Mesenchymal stem cell (in vitro differentiated cells and primary cell): ENCODE measurements around the gene EFNA1.

Source experiments
- DNase-seq: peaks from one replicate; pipeline ENCODE4 v3.0.0-alpha.2; 2013
- H2AFZ ChIP-seq: one replicate; pipeline ENCODE4 v1.6.1; 2013; ENCODE audit warnings: low read depth, mild to moderate bottlenecking, control low read depth, inconsistent platforms, low read length, moderate library complexity
- H2AK5ac ChIP-seq: 2 replicates; pipeline ENCODE4 v1.6.1; 2013; ENCODE audit warnings: low read length, moderate library complexity, mild to moderate bottlenecking, inconsistent platforms; ENCODE audit not compliant: severe bottlenecking
- H2BK120ac ChIP-seq: one replicate; pipeline ENCODE4 v1.6.1; 2013; ENCODE audit warnings: low read depth, mild to moderate bottlenecking, inconsistent platforms, low read length, moderate library complexity
- H2BK12ac ChIP-seq, 2 experiments: one replicate each; pipeline ENCODE4 v1.6.1; 2013; ENCODE audit warnings: inconsistent platforms in 2 of 2, low read length in 2 of 2, mild to moderate bottlenecking in 2 of 2, moderate library complexity in 2 of 2, control low read depth in 1 of 2
- H2BK15ac ChIP-seq: one replicate; pipeline ENCODE4 v1.6.1; 2013; ENCODE audit warnings: mild to moderate bottlenecking, low read depth, inconsistent platforms; ENCODE audit not compliant: poor library complexity, severe bottlenecking
- H2BK5ac ChIP-seq: 2 replicates; pipeline ENCODE4 v1.6.1; 2013; ENCODE audit warnings: low read depth, mild to moderate bottlenecking, low read length, control low read depth, inconsistent platforms; ENCODE audit not compliant: poor library complexity, severe bottlenecking
- H3K14ac ChIP-seq, 2 experiments: one replicate each; pipeline ENCODE4 v1.6.1; 2013; ENCODE audit warnings: inconsistent platforms in 2 of 2, low read length in 2 of 2, control low read depth in 1 of 2, mild to moderate bottlenecking in 1 of 2, moderate library complexity in 1 of 2
- H3K18ac ChIP-seq, 2 experiments: one replicate each; pipeline ENCODE4 v1.6.1; 2013; ENCODE audit warnings: inconsistent platforms in 2 of 2, low read length in 2 of 2, control low read depth in 1 of 2, low read depth in 1 of 2, mild to moderate bottlenecking in 1 of 2
- H3K23ac ChIP-seq, 2 experiments: one replicate each; pipeline ENCODE4 v1.6.1; 2013; ENCODE audit warnings: inconsistent platforms in 2 of 2, low read length in 2 of 2, mild to moderate bottlenecking in 2 of 2, moderate library complexity in 2 of 2, control low read depth in 1 of 2
- H3K27ac ChIP-seq: 2 replicates; pipeline ENCODE4 v1.5.1; 2013; ENCODE audit warnings: mild to moderate bottlenecking, moderate library complexity, low read length, control low read depth, inconsistent platforms; ENCODE audit not compliant: poor library complexity, severe bottlenecking
- H3K27me3 ChIP-seq, 2 experiments: 2 replicates each; pipeline versions ENCODE4 v1.6.1 to v1.7.0; 2013; ENCODE audit warnings: low read length in 2 of 2, mild to moderate bottlenecking in 2 of 2, moderate library complexity in 2 of 2, control low read depth in 1 of 2, inconsistent platforms in 1 of 2; ENCODE audit not compliant: control insufficient read depth in 1 of 2, insufficient read depth in 1 of 2
- H3K36me3 ChIP-seq, 2 experiments: 2 replicates each; pipeline versions ENCODE4 v1.6.1 to v1.7.0; 2013; ENCODE audit warnings: low read length in 2 of 2, control low read depth in 1 of 2, inconsistent platforms in 1 of 2, low read depth in 1 of 2, mild to moderate bottlenecking in 1 of 2; ENCODE audit not compliant: insufficient read depth in 2 of 2, control insufficient read depth in 1 of 2
- H3K4ac ChIP-seq, 2 experiments: one replicate each; pipeline ENCODE4 v1.6.1; 2013; ENCODE audit warnings: inconsistent platforms in 2 of 2, low read length in 2 of 2, mild to moderate bottlenecking in 2 of 2, moderate library complexity in 2 of 2, control low read depth in 1 of 2, low read depth in 1 of 2
- H3K4me1 ChIP-seq: 2 replicates; pipeline ENCODE4 v1.6.1; 2013; ENCODE audit warnings: low read depth, low read length, control low read depth; ENCODE audit not compliant: control insufficient read depth, insufficient read depth
- H3K4me2 ChIP-seq: 2 replicates; pipeline ENCODE4 v1.6.1; 2013; ENCODE audit warnings: low read length, mild to moderate bottlenecking, inconsistent platforms; ENCODE audit not compliant: poor library complexity, severe bottlenecking
- H3K4me3 ChIP-seq, 2 experiments: 2 replicates each; pipeline versions ENCODE4 v1.5.1 to v1.7.0; 2013; ENCODE audit warnings: low read length in 2 of 2, mild to moderate bottlenecking in 2 of 2, control low read depth in 1 of 2, low read depth in 1 of 2; ENCODE audit not compliant: insufficient read depth in 1 of 2
- H3K79me1 ChIP-seq: replicated peaks from 2 replicates; pipeline ENCODE4 v1.6.1; 2013; ENCODE audit warnings: mild to moderate bottlenecking, control low read depth, low read length, inconsistent platforms; ENCODE audit not compliant: poor library complexity, severe bottlenecking
- H3K9ac ChIP-seq: 2 replicates; pipeline ENCODE4 v1.7.0; 2013; ENCODE audit warnings: mild to moderate bottlenecking, low read length, moderate library complexity
- H3K9me3 ChIP-seq: 2 replicates; pipeline ENCODE4 v1.7.0; 2013; ENCODE audit warnings: mild to moderate bottlenecking, low read length; ENCODE audit not compliant: control insufficient read depth
- H4K8ac ChIP-seq: one replicate; pipeline ENCODE4 v1.6.1; 2013; ENCODE audit warnings: inconsistent platforms, mild to moderate bottlenecking, low read length, moderate library complexity
- H4K91ac ChIP-seq: one replicate; pipeline ENCODE4 v1.6.1; 2013; ENCODE audit warnings: mild to moderate bottlenecking, low read length, inconsistent platforms
- WGBS: methylation state at CpG from one replicate; pipeline ENCODE4 v1.1.7; 2013; ENCODE audit warnings: mixed read lengths; 5-methylcytosine and 5-hydroxymethylcytosine counted together

EFNA1 gene

DNA sequence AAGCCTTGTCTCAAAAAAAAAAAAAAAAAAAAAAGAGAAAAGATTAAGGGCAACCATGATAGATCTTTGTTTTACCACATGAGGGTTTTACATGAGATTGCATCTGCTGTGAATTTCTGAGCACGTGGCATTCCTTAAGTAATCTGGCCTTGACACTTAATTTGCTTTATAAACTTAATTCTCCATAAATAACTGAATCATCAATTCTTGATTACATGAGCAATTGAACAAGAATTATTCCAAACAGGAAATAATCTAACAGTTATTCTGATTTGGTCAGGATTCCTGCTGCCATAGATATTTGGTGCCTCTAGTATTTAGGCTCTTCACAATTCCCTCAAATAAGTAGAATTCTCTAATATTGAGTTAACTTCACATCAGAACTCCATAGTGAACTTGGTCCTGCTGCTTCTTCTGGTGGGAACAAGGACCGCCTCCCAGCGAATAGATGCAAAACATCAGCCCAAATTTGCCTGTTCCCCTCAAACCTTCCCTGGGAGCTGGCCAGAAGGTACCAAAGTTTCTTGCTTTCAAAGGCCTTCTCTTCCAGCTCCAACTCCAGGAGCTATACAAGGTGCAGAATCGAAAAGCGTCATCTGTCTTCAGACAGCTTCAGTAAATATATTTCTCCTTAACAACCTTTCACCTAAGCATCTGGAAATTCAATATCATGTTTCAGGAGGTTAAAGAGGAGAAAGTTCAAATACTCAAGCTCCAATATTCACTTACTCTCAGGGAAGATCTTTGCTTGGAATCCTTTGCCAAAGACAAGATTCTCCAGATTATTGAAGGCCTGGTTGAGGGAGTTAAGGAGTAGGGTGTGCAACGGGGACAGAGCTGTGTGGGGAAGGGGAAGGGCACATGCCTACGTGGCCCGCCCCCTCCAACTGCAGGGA lies 44.4 kb downstream of the EFNA1 start:
- Histone ChIP-seq H3K36me3 (peaks cover 32 to 36% of the 10 kb centered on the region in 2 experiments), H2BK15ac (no peak overlapping the region), H3K4me1 (peaks cover 31% of the 10 kb centered on the region), H3K27me3 (peaks cover 2 to 4% of the 10 kb centered on the region in 2 experiments), H2BK12ac (peak overlapping the region in 1 of 2 experiments; percentile 51), H3K18ac (peak overlapping the region; percentile 86 to 87), H3K23ac (no peak overlapping the region), H3K79me1 (peaks cover 13% of the 10 kb centered on the region), H3K4ac (peak overlapping the region; percentile 57 to 90), H2AFZ (peak overlapping the region; percentile 75), H3K4me3 (peak overlapping the region; percentile 83 to 96), H2BK120ac (no peak overlapping the region), H3K4me2 (peak overlapping the region; percentile 72), H3K27ac (peak overlapping the region; percentile 95), H3K14ac (peak overlapping the region in 1 of 2 experiments; percentile 93), H2AK5ac (peak overlapping the region; percentile 12), H4K91ac (peak overlapping the region; percentile 92), H4K8ac (peak overlapping the region; percentile 29), H3K9ac (peak overlapping the region; percentile 96), H2BK5ac (no peak overlapping the region), H3K9me3 (no peaks in the 10 kb centered on the region)
- DNase-seq = no peak
- WGBS = 57% methylated on average over 8 of the region's 8 CpGs

DNA sequence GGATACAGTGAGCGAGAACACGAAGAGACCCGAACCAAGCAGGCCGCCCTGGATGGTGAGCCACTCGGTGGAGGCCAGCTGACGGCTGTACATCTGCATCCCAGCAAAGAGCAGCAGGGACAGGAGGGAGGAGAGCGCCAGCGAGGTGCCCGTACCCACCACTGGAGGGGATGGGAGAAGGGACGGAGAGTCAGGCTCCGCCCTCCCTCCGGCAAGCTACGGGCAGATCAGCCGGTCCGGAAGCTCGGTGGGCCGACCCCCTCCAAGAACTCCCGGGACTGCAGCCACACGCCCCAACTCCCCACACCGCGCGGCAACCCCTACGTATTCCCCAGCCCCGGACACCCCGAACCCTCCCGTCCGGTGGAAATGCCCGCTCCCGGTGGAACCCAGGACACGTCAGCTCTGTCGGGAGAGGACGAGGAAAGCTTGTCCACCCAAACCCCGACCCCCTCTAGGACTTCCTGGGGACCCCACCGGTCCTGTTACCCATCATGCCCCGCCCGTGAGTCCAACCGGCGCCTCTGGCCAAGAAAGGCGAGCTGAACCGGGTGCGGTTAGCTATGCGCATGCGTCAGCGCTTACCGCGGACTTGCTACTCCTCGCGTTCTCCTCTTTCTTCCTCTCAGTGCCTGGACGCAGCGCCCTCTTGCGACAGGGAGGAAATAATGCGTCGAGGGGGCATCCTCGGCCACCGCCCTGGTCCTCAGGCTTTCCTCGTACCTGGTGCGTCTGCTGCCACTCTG lies 45.2 kb downstream of the EFNA1 start, which contains the start of gene KRTCAP2:
KRTCAP2 (minus strand) TSS at position 573 of the 746 bp plus-strand sequence; CDS start at position 493, 80 bp downstream.
- peak within 1 kb of the TSS; percentile 57 to 90 for H3K4ac ChIP-seq
- H4K91ac ChIP-seq = peak within 1 kb of the TSS; percentile 92
- under 1% methylated on average over 56 of the region's 57 CpGs for WGBS
- peak within 1 kb of the TSS; percentile 98 for H4K8ac ChIP-seq
- peaks cover 18% of the 10 kb centered on the region for H3K79me1 ChIP-seq
- H3K4me1 ChIP-seq = peaks cover 26% of the 10 kb centered on the region
- H2BK12ac ChIP-seq = peak within 1 kb of the TSS in 1 of 2 experiments; percentile 51
- no peaks in the 10 kb centered on the region for H3K27me3 ChIP-seq
- no peak within 1 kb of the TSS for H3K23ac ChIP-seq
- H2BK15ac ChIP-seq = peak within 1 kb of the TSS; percentile 82
- peak within 1 kb of the TSS; percentile 51 for H2BK5ac ChIP-seq
- H2BK120ac ChIP-seq = peak within 1 kb of the TSS; percentile 69
- H3K4me3 ChIP-seq = peak within 1 kb of the TSS; percentile 83 to 96
- H3K14ac ChIP-seq = peak within 1 kb of the TSS in 1 of 2 experiments; percentile 93
- peak within 1 kb of the TSS; percentile 96 for H3K9ac ChIP-seq
- peak within 1 kb of the TSS; percentile 95 for H3K27ac ChIP-seq
- peak; percentile 96 for DNase-seq
- H3K9me3 ChIP-seq = no peaks in the 10 kb centered on the region
- H3K18ac ChIP-seq = peak within 1 kb of the TSS; percentile 86 to 87
- H3K4me2 ChIP-seq = peak within 1 kb of the TSS; percentile 72
- H2AFZ ChIP-seq = peak within 1 kb of the TSS; percentile 75
- H3K36me3 ChIP-seq = peaks cover 40 to 44% of the 10 kb centered on the region in 2 experiments
- H2AK5ac ChIP-seq = peak within 1 kb of the TSS; percentile 59

GRCh38 chr1:155173478-155174323 lies 46.0 kb downstream of the EFNA1 start, which contains the start of gene TRIM46:
TRIM46 (plus strand) TSS chr1:155173849; CDS start chr1:155173967, 118 bp downstream.
- H2BK15ac ChIP-seq = peak within 1 kb of the TSS; percentile 82

More at GRCh38 chr1:155173478-155174323, 46.0 kb downstream of the EFNA1 start, which contains the start of gene TRIM46:
- peak within 1 kb of the TSS; percentile 86 to 87 for H3K18ac ChIP-seq
- under 1% methylated on average over 33 of the region's 38 CpGs for WGBS
- peak within 1 kb of the TSS; percentile 72 for H3K4me2 ChIP-seq
- H2AFZ ChIP-seq = peak within 1 kb of the TSS; percentile 75
- no peaks in the 10 kb centered on the region for H3K27me3 ChIP-seq
- peak within 1 kb of the TSS; percentile 95 for H3K27ac ChIP-seq
- H3K4me1 ChIP-seq = peaks cover 26% of the 10 kb centered on the region
- H4K91ac ChIP-seq = peak within 1 kb of the TSS; percentile 92
- H2BK5ac ChIP-seq = peak within 1 kb of the TSS; percentile 51
- H3K79me1 ChIP-seq = peaks cover 19% of the 10 kb centered on the region
- H4K8ac ChIP-seq = peak within 1 kb of the TSS; percentile 98
- H3K4ac ChIP-seq = peak within 1 kb of the TSS; percentile 57 to 90
- H3K23ac ChIP-seq = no peak within 1 kb of the TSS
- peak; percentile 68 for DNase-seq
- peak within 1 kb of the TSS; percentile 59 for H2AK5ac ChIP-seq
- peak within 1 kb of the TSS; percentile 96 for H3K9ac ChIP-seq
- peak within 1 kb of the TSS in 1 of 2 experiments; percentile 93 for H3K14ac ChIP-seq
- H3K36me3 ChIP-seq = peaks cover 44 to 46% of the 10 kb centered on the region in 2 experiments
- H2BK12ac ChIP-seq = peak within 1 kb of the TSS in 1 of 2 experiments; percentile 51
- H2BK120ac ChIP-seq = peak within 1 kb of the TSS; percentile 79
- peak within 1 kb of the TSS; percentile 83 to 96 for H3K4me3 ChIP-seq
- no peaks in the 10 kb centered on the region for H3K9me3 ChIP-seq
